Body of pancreas (tissue), 4 donors: ENCODE data around the gene CDH2. TPM values are rescaled to one million over a fixed set of nuclear protein-coding genes. Genes with fewer than 3 reads are reported as not detected.

Source experiments
- ATAC-seq: fragments of 150-250 bp; one replicate; pipeline ENCODE4 v1.9.1; 2016
- DNase-seq, 4 donors: peaks; one replicate each; pipeline ENCODE4 v3.0.0-alpha.2; 2019
- H3K27ac ChIP-seq, 4 donors: fragments of 200-600 bp; sonication (generic); 1 replicate in 3 of 4; 2 replicates in 1 of 4; pipeline versions ENCODE4 v1.5.1 to v1.6.1; 2016 to 2019; ENCODE audit warnings: mild to moderate bottlenecking in 1 of 4, mixed read lengths in 1 of 4, moderate library complexity in 1 of 4
- H3K27me3 ChIP-seq, 2 donors: fragments of 200-600 bp; sonication (generic); one replicate each; pipeline ENCODE4 v1.6.0; 2016; ENCODE audit warnings: mild to moderate bottlenecking in 1 of 2
- H3K36me3 ChIP-seq, 2 donors: fragments of 200-600 bp; sonication (generic); replicated peaks in 1 of 2; 2 replicates each; pipeline ENCODE4 v1.5.1; 2016; ENCODE audit warnings: low read depth in 2 of 2; ENCODE audit not compliant: insufficient read depth in 1 of 2
- H3K4me1 ChIP-seq: fragments of 200-600 bp; sonication (generic); one replicate; pipeline ENCODE4 v1.6.0; 2016
- H3K4me3 ChIP-seq, 2 donors: fragments of 200-600 bp; sonication (generic); 1 replicate in 1 of 2; 2 replicates in 1 of 2; pipeline ENCODE4 v1.5.1; 2016 to 2019
- H3K9me3 ChIP-seq, 3 donors: fragments of 200-600 bp; sonication (generic); 1 replicate in 2 of 3; 2 replicates in 1 of 3; pipeline ENCODE4 v1.5.1; 2016
- CTCF ChIP-seq, 7 experiments: fragments of 450-650 bp in 4 of 7; fragments of 200-600 bp in 3 of 7; sonication (generic) in 3 of 7; IDR thresholded peaks; one replicate each; pipeline ENCODE4 v1.5.1; 2016 to 2019; ENCODE audit warnings: antibody characterized with exemption in 7 of 7
- POLR2A ChIP-seq, 3 donors: fragments of 450-650 bp; IDR thresholded peaks; one replicate each; pipeline ENCODE4 v1.6.1; 2016; ENCODE audit warnings: antibody characterized with exemption in 3 of 3, mild to moderate bottlenecking in 2 of 3
- WGBS, 2 donors: methylation state at CpG; one replicate each; pipeline ENCODE4 v1.1.5; 2017; 5-methylcytosine and 5-hydroxymethylcytosine counted together
- intact Hi-C: fragments of 100-400 bp; cut with DNase I; formaldehyde crosslinking; loops from one replicate; pipeline ENCODE4 v1.15.1; 2023
- total RNA-seq, 2 donors: library from RNA; depleted of rRNA; stranded (reverse); fragments of >200 nt; gene quantifications; one replicate each; pipeline ENCODE4 v1.1.0, GENCODE V29; 2016

CDH2 gene
- total RNA-seq, 2 donors from 2014 or later: 0.33 to 0.78 TPM

GRCh38 chr18:28075501-28075900, 101.4 kb downstream of the CDH2 start:
- H3K9me3 ChIP-seq: no peaks in the 10 kb centered on the region
- H3K4me1 ChIP-seq: no peaks in the 10 kb centered on the region
- DNase-seq: peak in 1 of 4 donors; percentile 12
- no peak overlapping the region for H3K27ac ChIP-seq
- WGBS, 2 donors: 59 to 86% methylated on average over 3 of the region's 3 CpGs
- no peaks in the 10 kb centered on the region for H3K36me3 ChIP-seq
- no peak for ATAC-seq
- no peak overlapping the region for H3K4me3 ChIP-seq
- intact Hi-C loops: no loop called here
- TF ChIP-seq CTCF (IDR thresholded peaks at IDR 0.05) (no peak), POLR2A (IDR thresholded peaks at IDR 0.05) (no peak)
- H3K27me3 ChIP-seq: no peaks in the 10 kb centered on the region

GRCh38 chr18:28074076-28074475, 102.9 kb downstream of the CDH2 start:
- no peak overlapping the region for H3K27ac ChIP-seq
- intact Hi-C loops: no loop called here
- no peak for TF ChIP-seq POLR2A (IDR thresholded peaks at IDR 0.05)
- no peak for TF ChIP-seq CTCF (IDR thresholded peaks at IDR 0.05)
- ATAC-seq (no peak), DNase-seq (no peak)
- H3K27me3 ChIP-seq: no peaks in the 10 kb centered on the region
- no peaks in the 10 kb centered on the region for H3K36me3 ChIP-seq
- H3K9me3 ChIP-seq: no peaks in the 10 kb centered on the region
- no peaks in the 10 kb centered on the region for H3K4me1 ChIP-seq
- H3K4me3 ChIP-seq: no peak overlapping the region
- 59 to 73% methylated on average over 1 of the region's 1 CpG for WGBS, 2 donors

- WGBS, 2 donors: 12% methylated on average over 3 of the region's 3 CpGs
- intact Hi-C loops: no loop called here
- Histone ChIP-seq H3K4me1 (no peaks in the 10 kb centered on the region), H3K27ac (no peak overlapping the region), H3K36me3 (no peaks in the 10 kb centered on the region), H3K9me3 (no peaks in the 10 kb centered on the region), H3K27me3 (no peaks in the 10 kb centered on the region), H3K4me3 (no peak overlapping the region)
- ATAC-seq: no peak
- DNase-seq: no peak
- TF ChIP-seq POLR2A (IDR thresholded peaks at IDR 0.05) (no peak), CTCF (IDR thresholded peaks at IDR 0.05) (no peak)
Measured at GRCh38 chr18:28073658-28074057, 103.3 kb downstream of the CDH2 start.

- ATAC-seq: no peak
- H3K9me3 ChIP-seq: no peaks in the 10 kb centered on the region
- no peak overlapping the region for H3K4me3 ChIP-seq
- H3K27ac ChIP-seq: no peak overlapping the region
- no peaks in the 10 kb centered on the region for H3K27me3 ChIP-seq
- TF ChIP-seq CTCF (IDR thresholded peaks at IDR 0.05) (no peak), POLR2A (IDR thresholded peaks at IDR 0.05) (no peak)
- no peaks in the 10 kb centered on the region for H3K36me3 ChIP-seq
- intact Hi-C loops: no loop called here
- H3K4me1 ChIP-seq: no peaks in the 10 kb centered on the region
- 36 to 37% methylated on average over 5 of the region's 5 CpGs for WGBS, 2 donors
- no peak for DNase-seq
Measured at GRCh38 chr18:28071199-28071598, 105.7 kb downstream of the CDH2 start.

GRCh38 chr18:28068207-28068606, 108.7 kb downstream of the CDH2 start:
- ATAC-seq (no peak), DNase-seq (no peak)
- H3K36me3 ChIP-seq: no peaks in the 10 kb centered on the region
- no peaks in the 10 kb centered on the region for H3K27me3 ChIP-seq
- no peaks in the 10 kb centered on the region for H3K4me1 ChIP-seq
- TF ChIP-seq POLR2A (IDR thresholded peaks at IDR 0.05) (no peak), CTCF (IDR thresholded peaks at IDR 0.05) (no peak)
- no peak overlapping the region for H3K4me3 ChIP-seq
- intact Hi-C loops: no loop called here
- no peaks in the 10 kb centered on the region for H3K9me3 ChIP-seq
- 49 to 68% methylated on average over 2 of the region's 2 CpGs for WGBS, 2 donors
- no peak overlapping the region for H3K27ac ChIP-seq
